GM23338 (cell line): ENCODE data around the gene XPO6. TPM values are rescaled to one million over a fixed set of nuclear protein-coding genes. Genes with fewer than 3 reads are reported as not detected.
A peak's percentile ranks its signal among the peaks of the same experiment; 100 is the strongest.

ENCODE experiments used
- ATAC-seq: fragments of 200-7000 bp; cut with Tn5 transposase; 3 replicates; pipeline ENCODE4 v1.9.1; 2020
- DNase-seq: peaks from one replicate; pipeline ENCODE4 v3.0.0-alpha.2; 2015; ENCODE audit warnings: low spot score
- H2AFZ ChIP-seq: fragments of 200-600 bp; sonication (generic); 2 replicates; pipeline ENCODE4 v1.8.0; 2016; ENCODE audit warnings: antibody characterized with exemption, mild to moderate bottlenecking, moderate library complexity
- H3F3A ChIP-seq: fragments of 200-600 bp; sonication (generic); replicated peaks from 2 replicates; pipeline ENCODE4 v1.8.0; 2017; ENCODE audit warnings: antibody characterized with exemption, mixed run types, low read depth
- H3K27ac ChIP-seq: fragments of 200-600 bp; sonication (generic); 2 replicates; pipeline ENCODE4 v1.6.1; 2016; ENCODE audit warnings: low read depth
- H3K27me3 ChIP-seq: fragments of 200-600 bp; sonication (generic); 2 replicates; pipeline ENCODE4 v1.8.0; 2016; ENCODE audit warnings: mild to moderate bottlenecking, mixed run types, moderate library complexity; ENCODE audit not compliant: insufficient read depth
- H3K36me3 ChIP-seq: fragments of 200-600 bp; sonication (generic); 2 replicates; pipeline ENCODE4 v1.8.0; 2016; ENCODE audit warnings: mild to moderate bottlenecking; ENCODE audit not compliant: insufficient read depth
- H3K4me1 ChIP-seq: fragments of 200-600 bp; sonication (generic); 2 replicates; pipeline ENCODE4 v1.8.0; 2016; ENCODE audit warnings: mild to moderate bottlenecking, moderate library complexity; ENCODE audit not compliant: insufficient read depth
- H3K4me2 ChIP-seq: fragments of 200-600 bp; sonication (generic); 2 replicates; pipeline ENCODE4 v1.7.1; 2017; ENCODE audit warnings: mixed run types
- H3K4me3 ChIP-seq: fragments of 200-600 bp; sonication (generic); 2 replicates; pipeline ENCODE4 v1.6.1; 2016; ENCODE audit warnings: mixed run types
- H3K79me2 ChIP-seq: fragments of 200-600 bp; sonication (generic); replicated peaks from 2 replicates; pipeline ENCODE4 v1.8.0; 2017; ENCODE audit warnings: mild to moderate bottlenecking; ENCODE audit not compliant: insufficient read depth
- H3K9me2 ChIP-seq: fragments of 200-600 bp; sonication (generic); 2 replicates; pipeline ENCODE4 v1.8.0; 2017; ENCODE audit not compliant: insufficient read depth
- H4K20me1 ChIP-seq: fragments of 200-600 bp; sonication (generic); replicated peaks from 2 replicates; pipeline ENCODE4 v1.8.0; 2017; ENCODE audit warnings: mild to moderate bottlenecking; ENCODE audit not compliant: insufficient read depth
- H3K27ac Mint-ChIP-seq: 2 replicates; pipeline ENCODE4 v1.8.0; 2020; ENCODE audit warnings: inconsistent platforms, mild to moderate bottlenecking, moderate library complexity, mixed read lengths
- H3K27me3 Mint-ChIP-seq: 3 replicates; pipeline ENCODE4 v1.8.0; 2022; ENCODE audit warnings: low read depth, mild to moderate bottlenecking, moderate library complexity, mixed read lengths, inconsistent platforms; ENCODE audit not compliant: insufficient read depth, poor library complexity
- H3K36me3 Mint-ChIP-seq: 3 replicates; pipeline ENCODE4 v1.8.0; 2021; ENCODE audit warnings: low read depth, mild to moderate bottlenecking, inconsistent platforms, moderate library complexity, mixed read lengths
- H3K4me1 Mint-ChIP-seq: 3 replicates; pipeline ENCODE4 v1.8.0; 2020; ENCODE audit warnings: mild to moderate bottlenecking, inconsistent platforms, mixed read lengths
- H3K4me3 Mint-ChIP-seq: 3 replicates; pipeline ENCODE4 v1.8.0; 2021; ENCODE audit warnings: moderate library complexity, mild to moderate bottlenecking, inconsistent platforms, mixed read lengths
- H3K9me3 Mint-ChIP-seq: 3 replicates; pipeline ENCODE4 v1.8.0; 2020; ENCODE audit warnings: moderate library complexity, mild to moderate bottlenecking, inconsistent platforms, mixed read lengths
- CREB1 ChIP-seq: fragments of 250-450 bp; sonication (Bioruptor Pico); IDR thresholded peaks from 2 replicates; pipeline ENCODE4 v1.5.0; 2020; ENCODE audit warnings: low read depth, mild to moderate bottlenecking, moderate library complexity
- CTCF ChIP-seq, 2 experiments: fragments of 200-600 bp in 1 of 2; sonication (generic) in 1 of 2; conservative IDR thresholded peaks; 2 replicates each; pipeline versions ENCODE4 v1.5.1 to v1.6.1; 2016 to 2017; ENCODE audit warnings: antibody characterized with exemption in 2 of 2, low read depth in 2 of 2, mild to moderate bottlenecking in 2 of 2, moderate library complexity in 1 of 2
- ETS1 ChIP-seq: IDR thresholded peaks from 2 replicates; pipeline ENCODE4 v1.6.1; 2016; ENCODE audit warnings: antibody characterized with exemption
- EZH2 ChIP-seq: fragments of 200-600 bp; sonication (generic); IDR thresholded peaks from one replicate; pipeline ENCODE4 v1.8.0; 2017; ENCODE audit warnings: antibody characterized with exemption, mild to moderate bottlenecking, low read depth; ENCODE audit not compliant: unreplicated experiment
- EZH2phosphoT487 ChIP-seq: fragments of 200-600 bp; sonication (generic); IDR thresholded peaks from one replicate; pipeline ENCODE4 v1.8.1; 2018; ENCODE audit warnings: antibody characterized with exemption; ENCODE audit not compliant: unreplicated experiment
- JUNB ChIP-seq: IDR thresholded peaks from one replicate; pipeline ENCODE4 v1.6.1; 2016; ENCODE audit warnings: antibody characterized with exemption; ENCODE audit not compliant: unreplicated experiment
- NANOG ChIP-seq: IDR thresholded peaks from 2 replicates; pipeline ENCODE4 v1.6.1; 2016; ENCODE audit warnings: antibody characterized with exemption, borderline replicate concordance
- POLR2AphosphoS5 ChIP-seq: IDR thresholded peaks from 2 replicates; pipeline ENCODE4 v1.6.1; 2016; ENCODE audit warnings: antibody characterized with exemption, low read depth
- REST ChIP-seq: IDR thresholded peaks from one replicate; pipeline ENCODE4 v1.6.1; 2018; ENCODE audit warnings: antibody characterized with exemption; ENCODE audit not compliant: unreplicated experiment
- STAT1 ChIP-seq: IDR thresholded peaks from one replicate; pipeline ENCODE4 v1.6.1; 2016; ENCODE audit warnings: antibody characterized with exemption; ENCODE audit not compliant: unreplicated experiment
- ZNF114 ChIP-seq: fragments of 250-450 bp; sonication (Bioruptor Pico); IDR thresholded peaks from 2 replicates; pipeline ENCODE4 v1.5.0; 2020; ENCODE audit warnings: mild to moderate bottlenecking, moderate library complexity
- ZNF331 ChIP-seq: fragments of 250-450 bp; sonication (Bioruptor Pico); IDR thresholded peaks from 2 replicates; pipeline ENCODE4 v1.5.0; 2020; ENCODE audit warnings: low read depth, mild to moderate bottlenecking, moderate library complexity
- ZNF462 ChIP-seq: fragments of 250-450 bp; sonication (Bioruptor Pico); IDR thresholded peaks from 2 replicates; pipeline ENCODE4 v1.5.0; 2020; ENCODE audit warnings: mild to moderate bottlenecking, moderate library complexity
- polyA plus RNA-seq: library from polyadenylated mRNA; unstranded; fragments of >200 nt; fragmentation: Nextera tagmentation; extraction: Ambion mirVana; gene quantifications from 2 replicates; pipeline ENCODE4 v1.2.1, GENCODE V29; 2016
- total RNA-seq: library from RNA; depleted of rRNA; stranded (reverse); fragments of >200 nt; shearing (Covaris generic); gene quantifications from 2 replicates; pipeline ENCODE4 v1.2.3, GENCODE V29; 2014

Gene XPO6
- total and polyA plus RNA-seq, 2 experiments from 2014 or later = 83.9 to 178 TPM

- H3F3A ChIP-seq = no peaks in the 10 kb centered on the region
- H3K27me3 ChIP-seq = no peaks in the 10 kb centered on the region
- ATAC-seq = no peak
- no peaks in the 10 kb centered on the region; the same call in 2 of the 3 replicates for H3K9me3 Mint-ChIP-seq
- H3K36me3 ChIP-seq = no peaks in the 10 kb centered on the region
- no peaks in the 10 kb centered on the region for H3K36me3 Mint-ChIP-seq
- H3K4me2 ChIP-seq = no peak overlapping the region; the same call in 1 of the 2 replicates
- no peak overlapping the region for H3K4me3 ChIP-seq
- no peaks in the 10 kb centered on the region for H3K79me2 ChIP-seq
- H3K4me3 Mint-ChIP-seq = peak overlapping the region; percentile 53
- DNase-seq = no peak
- no peaks in the 10 kb centered on the region for H4K20me1 ChIP-seq
- H2AFZ ChIP-seq = no peak overlapping the region
- H3K27me3 Mint-ChIP-seq = peaks cover 11% of the 10 kb centered on the region
- no peaks in the 10 kb centered on the region for H3K9me2 ChIP-seq
- peaks cover 58% of the 10 kb centered on the region for H3K4me1 Mint-ChIP-seq
- no peak for TF ChIP-seq ZNF331 (CRISPR knock-in tag)
- TF ChIP-seq EZH2 = no peak
- no peak for TF ChIP-seq REST
- TF ChIP-seq JUNB = no peak
- no peak for TF ChIP-seq CREB1
- TF ChIP-seq NANOG = no peak
- TF ChIP-seq EZH2phosphoT487 = no peak
- TF ChIP-seq ZNF462 (CRISPR knock-in tag) = no peak
- TF ChIP-seq CTCF (conservative IDR thresholded peaks at IDR 0.05; ENCODE audit: low read depth in 2 of 2) = no peak
- TF ChIP-seq POLR2AphosphoS5 = no peak
- TF ChIP-seq STAT1 = no peak
- no peak for TF ChIP-seq ZNF114
- TF ChIP-seq ETS1 = no peak
- H3K27ac Mint-ChIP-seq = peak overlapping the region; percentile 40; the same call in 1 of the 2 replicates
- H3K27ac ChIP-seq = no peak overlapping the region
- H3K4me1 ChIP-seq = peaks cover 33% of the 10 kb centered on the region; the same call in 1 of the 2 replicates
Observed at GRCh38 chr16:28259781-28260150, 48.0 kb upstream of the XPO6 start.
